GM19023 (cell line): Measurements from ENCODE around the gene NCKAP5.
A peak's percentile ranks its signal among the peaks of the same experiment; 100 is the strongest.

Experiments used
- ATAC-seq: cut with Tn5 transposase; IDR thresholded peaks from one replicate; pipeline ENCODE4 v1.9.1; 2021; ENCODE audit warnings: mild to moderate bottlenecking, moderate library complexity; ENCODE audit not compliant: unreplicated experiment

NCKAP5 gene

DNA sequence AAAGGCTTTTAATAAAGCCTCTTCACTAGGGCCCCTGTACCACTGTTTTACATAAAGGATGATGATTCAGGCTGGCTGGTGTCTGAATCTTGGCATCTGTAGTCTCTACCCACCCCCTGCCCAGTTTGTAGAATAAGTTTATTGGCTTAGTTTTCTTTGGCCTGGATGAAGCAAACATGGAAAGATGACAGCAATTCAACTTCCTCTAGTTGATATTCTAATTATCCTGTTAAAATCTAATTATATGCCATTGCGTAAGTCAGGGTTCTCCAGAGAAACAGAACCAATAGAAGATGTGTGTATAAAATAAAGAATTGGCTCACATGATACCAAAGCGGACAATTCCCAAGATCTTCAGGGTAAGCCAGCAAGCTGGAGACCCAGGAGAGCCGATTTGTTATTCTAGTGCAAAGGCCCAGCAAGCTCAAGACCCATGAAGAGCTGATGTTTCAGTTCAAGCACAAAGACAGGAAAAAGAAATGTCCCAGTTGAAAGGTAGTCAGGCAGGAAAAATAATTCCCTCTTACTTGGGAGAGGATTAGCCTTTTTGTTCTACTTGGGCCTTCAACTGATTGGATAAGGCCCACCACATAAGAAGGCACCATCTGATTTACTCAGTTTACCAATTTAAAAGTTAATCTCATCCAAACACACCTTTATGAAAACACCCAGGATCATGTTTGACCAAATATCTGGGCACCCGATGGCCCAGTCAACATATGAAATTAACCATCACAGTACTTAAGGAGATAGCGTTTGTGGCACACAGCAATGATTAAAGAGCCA is 815.6 kb downstream of the NCKAP5 start:
- ATAC-seq, result no peak

- ATAC-seq, result no peak
These were observed 816.4 kb downstream of the NCKAP5 start for GRCh38 chr2:132751836-132752235.

GRCh38 chr2:132750606-132751005 is 817.7 kb downstream of the NCKAP5 start:
- ATAC-seq, result no peak

- ATAC-seq, result peak; percentile 78
These were observed 821.2 kb downstream of the NCKAP5 start for GRCh38 chr2:132747046-132747445.

GRCh38 chr2:132741754-132742153 is 826.5 kb downstream of the NCKAP5 start:
- ATAC-seq, result no peak

DNA sequence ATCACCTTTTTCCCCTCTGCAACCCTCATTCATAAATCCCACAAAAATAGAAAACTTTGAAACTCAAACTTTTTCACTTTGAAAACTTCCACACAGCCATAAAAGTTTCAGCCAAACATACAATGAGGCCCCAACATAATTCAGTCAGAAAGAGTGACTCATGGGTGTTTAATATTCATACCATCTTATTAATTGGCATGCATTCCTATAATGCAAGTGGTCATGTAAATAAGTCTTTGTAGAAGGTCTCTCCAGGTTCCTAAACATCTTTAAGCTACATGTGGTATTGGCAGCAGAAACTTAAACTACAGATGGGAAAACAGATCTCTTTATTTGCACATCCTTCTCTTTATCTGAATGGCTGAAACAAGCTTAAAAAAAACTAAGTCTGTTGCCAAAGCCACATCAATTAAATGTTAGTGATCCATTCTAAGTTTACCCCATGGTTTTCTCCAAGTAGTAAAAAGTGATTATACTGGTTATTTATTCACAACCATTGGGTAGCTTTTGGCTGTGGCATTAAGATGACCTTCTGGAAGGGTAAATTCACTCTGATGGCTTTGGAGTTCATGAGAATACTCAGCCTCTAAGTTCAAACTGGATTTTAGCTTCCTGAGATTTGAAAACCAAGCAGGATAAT is 828.1 kb downstream of the NCKAP5 start:
- no peak for ATAC-seq

- no peak for ATAC-seq
These were observed 830.0 kb downstream of the NCKAP5 start for GRCh38 chr2:132738223-132738622.

- no peak for ATAC-seq
These were observed 832.2 kb downstream of the NCKAP5 start for GRCh38 chr2:132736059-132736458.

- ATAC-seq, result no peak
These were observed 833.3 kb downstream of the NCKAP5 start for GRCh38 chr2:132734961-132735360.

DNA sequence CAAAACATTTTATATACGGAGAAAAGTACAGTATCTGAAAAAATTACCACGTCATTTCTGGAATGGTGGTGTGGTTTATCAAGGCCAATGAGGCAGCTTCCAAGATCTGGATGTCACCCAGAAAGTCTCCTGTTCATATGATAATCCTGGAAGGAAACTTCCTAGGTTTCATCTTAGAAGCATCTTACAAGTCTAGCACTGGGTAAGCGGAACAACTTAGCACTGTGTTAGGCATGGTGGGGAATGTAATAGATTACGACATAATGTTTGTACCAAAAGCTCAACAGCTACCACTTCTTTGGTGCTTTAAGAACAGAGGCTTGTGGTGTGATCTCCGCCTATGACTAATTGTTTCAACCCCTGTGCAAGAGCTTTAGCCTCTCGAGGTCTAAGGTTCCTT is 835.2 kb downstream of the NCKAP5 start:
- ATAC-seq, result no peak

- ATAC-seq, result no peak
These were observed 835.6 kb downstream of the NCKAP5 start for GRCh38 chr2:132732694-132733093.

- no peak for ATAC-seq
These were observed 836.8 kb downstream of the NCKAP5 start for GRCh38 chr2:132731441-132731840.

DNA sequence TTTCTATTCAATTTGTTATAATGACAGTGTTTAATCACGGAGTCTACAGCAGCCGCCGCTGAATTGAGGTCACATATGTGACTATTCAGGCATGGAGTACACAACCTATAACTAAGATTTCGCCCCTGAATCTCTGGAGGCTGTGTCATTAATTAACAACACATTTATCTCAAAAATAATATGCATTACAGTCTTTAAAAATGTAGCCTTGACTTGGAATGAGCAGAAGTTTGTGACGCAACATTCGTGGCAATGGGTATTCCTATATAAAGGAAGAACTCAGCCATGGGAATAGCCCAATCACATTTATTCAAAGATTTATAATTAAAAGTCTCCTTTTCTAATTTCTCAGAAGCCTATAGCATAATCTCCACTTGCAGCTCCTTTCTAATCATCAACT is 837.7 kb downstream of the NCKAP5 start:
- ATAC-seq, result no peak

DNA sequence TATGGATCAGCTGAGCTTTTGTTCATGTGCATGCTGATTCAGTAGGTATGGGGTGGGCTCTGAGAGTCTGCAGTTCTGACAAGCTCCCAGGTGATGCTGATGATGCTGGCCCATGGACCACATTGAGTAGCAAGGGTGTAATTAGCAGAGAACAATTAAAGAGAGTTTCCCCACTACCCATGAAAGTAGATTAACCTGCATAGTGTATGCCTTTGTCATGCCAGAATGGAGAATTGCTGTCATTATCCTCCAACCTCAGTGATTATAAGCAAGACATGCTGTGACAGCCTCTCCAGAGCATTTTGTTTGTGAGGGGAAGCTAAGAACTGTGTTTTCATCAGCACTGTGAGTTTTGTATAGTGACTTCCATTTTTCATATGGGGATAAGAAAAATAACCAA is 838.7 kb downstream of the NCKAP5 start:
- ATAC-seq, result no peak

- ATAC-seq, result no peak
These were observed 842.1 kb downstream of the NCKAP5 start for GRCh38 chr2:132726155-132726554.

DNA sequence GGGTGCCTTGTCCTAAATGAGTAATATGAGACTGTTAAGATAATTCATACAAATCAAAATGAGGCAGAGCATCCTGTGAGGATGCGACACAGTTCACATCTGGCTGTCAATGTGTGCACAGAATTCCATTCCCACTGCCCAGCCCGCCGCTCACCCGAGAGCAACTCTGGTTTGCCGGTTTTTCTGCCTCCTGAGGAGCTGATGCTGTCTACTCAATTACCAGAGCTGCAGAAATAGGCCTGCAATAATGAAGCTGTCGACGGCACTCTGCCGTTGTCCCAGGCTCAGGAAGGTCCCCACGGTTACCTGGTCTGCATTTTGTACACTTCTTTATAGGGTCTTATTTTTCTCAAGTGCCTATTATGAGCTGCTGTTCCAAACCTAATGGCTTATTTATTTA is 842.5 kb downstream of the NCKAP5 start:
- ATAC-seq, result no peak

DNA sequence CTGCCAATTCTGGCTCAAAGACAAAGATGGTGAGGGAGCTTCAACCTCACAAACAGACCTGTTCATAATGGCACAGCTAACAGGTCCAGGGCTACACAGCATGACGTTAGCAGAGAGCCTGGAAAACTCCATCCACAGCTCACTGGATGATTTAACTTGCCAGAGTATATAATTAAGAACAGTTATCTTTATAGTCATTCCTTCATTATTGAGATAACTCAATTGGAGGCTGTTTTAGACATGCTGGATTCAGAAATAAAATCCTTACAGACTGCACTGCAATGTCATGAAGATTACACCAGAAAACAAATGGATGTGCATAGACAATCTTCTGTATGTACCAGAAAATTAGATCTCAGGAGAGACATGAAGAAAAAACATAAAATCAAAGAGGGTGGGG is 843.1 kb downstream of the NCKAP5 start:
- ATAC-seq, result no peak

DNA sequence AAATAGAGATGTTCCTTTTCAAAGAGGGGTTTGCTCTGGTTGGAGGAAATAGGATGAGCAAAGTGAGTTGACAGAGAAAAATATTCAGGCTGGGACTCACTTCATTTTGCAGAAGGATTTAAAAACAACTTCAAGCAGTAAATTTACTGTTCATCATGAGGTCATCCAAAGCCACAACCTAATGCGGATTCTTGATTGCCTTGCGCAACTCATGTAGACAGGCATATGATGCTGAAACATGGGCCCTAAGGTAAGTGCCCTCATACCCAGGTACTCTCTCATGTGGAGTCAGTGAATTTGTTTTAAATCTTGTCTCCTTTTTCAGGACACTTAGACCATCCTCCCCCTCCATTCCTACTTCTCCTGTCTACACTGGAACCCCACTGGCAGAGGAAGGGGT is 846.3 kb downstream of the NCKAP5 start:
- no peak for ATAC-seq

GRCh38 chr2:132720393-132720792 is 847.9 kb downstream of the NCKAP5 start:
- no peak for ATAC-seq

GRCh38 chr2:132719480-132719879 is 848.8 kb downstream of the NCKAP5 start:
- ATAC-seq, result no peak

DNA sequence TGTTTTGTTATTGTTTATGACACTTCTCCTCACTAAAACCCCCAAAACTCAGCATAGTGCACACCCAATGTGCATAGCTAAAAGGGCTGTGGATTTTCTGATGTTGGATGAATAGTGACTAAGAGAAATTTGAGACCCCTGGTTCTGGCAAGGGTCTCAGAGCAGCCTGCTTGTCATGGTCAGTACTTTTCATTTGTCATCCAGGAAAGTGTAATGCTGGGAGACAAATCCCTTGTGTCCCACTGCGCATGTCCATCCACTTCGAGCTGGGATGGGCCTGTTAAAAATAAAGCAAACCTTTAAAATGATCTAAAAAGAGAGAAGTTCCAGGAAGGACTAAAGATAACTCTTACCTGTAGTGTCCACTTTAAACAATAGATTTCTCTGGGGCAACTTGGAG is 851.3 kb downstream of the NCKAP5 start:
- no peak for ATAC-seq
